AG04449 (cell line): ENCODE data around the gene WNT16.

ENCODE experiments used
- CTCF ChIA-PET: fragments of 350-600 bp; formaldehyde crosslinking; extraction: SDS; loops from one replicate; lab custom pipeline; 2021; ENCODE audit warnings: antibody characterized with exemption; lab: Yijun Ruan, JAX
- POLR2A ChIA-PET: fragments of 400-600, 350-600 bp; formaldehyde crosslinking; extraction: SDS; loops from one replicate; lab custom pipeline; 2020; ENCODE audit warnings: antibody characterized with exemption, inconsistent platforms; lab: Yijun Ruan, JAX
- DNase-seq: peaks from one replicate; pipeline ENCODE4 v3.0.0-alpha.2; 2010; ENCODE audit warnings: low read depth, low spot score
- H3K4me3 ChIP-seq: 2 replicates; pipeline ENCODE4 v1.5.1; 2011; ENCODE audit warnings: low read depth, mild to moderate bottlenecking, control low read depth, low read length
- CTCF ChIP-seq: IDR thresholded peaks from one replicate; pipeline ENCODE4 v1.5.1; 2011; ENCODE audit warnings: mild to moderate bottlenecking, moderate library complexity, low read length, control low read depth, inconsistent platforms; ENCODE audit not compliant: insufficient read depth; ENCODE audit errors: missing control alignments

The WNT16 gene

GRCh38 chr7:121328508-121329190, at the start of gene WNT16:
WNT16 (plus strand) TSS chr7:121329000; CDS start chr7:121329293, 293 bp downstream.
- POLR2A ChIA-PET: no interaction called here
- DNase-seq: no peak
- CTCF ChIA-PET: interaction anchor here (1.3 kb wide), 1 partner anchor 10 kb away, joined by 4 read pairs; no protein-coding TSS in a partner anchor
- no peak for TF ChIP-seq CTCF
- peak within 1 kb of the TSS; percentile 57 for H3K4me3 ChIP-seq

- no peak for TF ChIP-seq CTCF
- no peak overlapping the region for H3K4me3 ChIP-seq
- POLR2A ChIA-PET: interaction anchor here (0.7 kb wide), 1 partner anchor 14 kb away, joined by 4 read pairs; no protein-coding TSS in a partner anchor
- DNase-seq: no peak
- CTCF ChIA-PET: interaction anchor here (1.1 kb wide), 1 partner anchor 57 kb away, joined by 4 read pairs; no protein-coding TSS in a partner anchor
Observed at GRCh38 chr7:121279060-121279620, 49.7 kb upstream of the WNT16 start.

GRCh38 chr7:121279822-121280221, 49.0 kb upstream of the WNT16 start:
- ChIA-PET POLR2A (no interaction called here), CTCF (no interaction called here)
- TF ChIP-seq CTCF: no peak
- H3K4me3 ChIP-seq: no peak overlapping the region
- no peak for DNase-seq

GRCh38 chr7:121280656-121281055, 48.1 kb upstream of the WNT16 start:
- no peak for DNase-seq
- ChIA-PET POLR2A (no interaction called here), CTCF (no interaction called here)
- no peak for TF ChIP-seq CTCF
- no peak overlapping the region for H3K4me3 ChIP-seq

GRCh38 chr7:121282129-121282528, 46.7 kb upstream of the WNT16 start:
- no peak overlapping the region for H3K4me3 ChIP-seq
- POLR2A ChIA-PET: no interaction called here
- CTCF ChIA-PET: no interaction called here
- no peak for DNase-seq
- no peak for TF ChIP-seq CTCF

GRCh38 chr7:121285066-121285667, 43.6 kb upstream of the WNT16 start:
- ChIA-PET POLR2A (no interaction called here), CTCF (no interaction called here)
- no peak for DNase-seq
- H3K4me3 ChIP-seq: no peak overlapping the region
- no peak for TF ChIP-seq CTCF
